Activated gamma-delta T cell treated with Interleukin-2 at 50 U/mL for 16 hours (primary cell): ENCODE measurements around the gene SLC5A11.
"Not testable (repeated sequence)": the region's sequence is repeated elsewhere in the genome, so short reads cannot be mapped to it uniquely, and the experiment has no call there.

Experiments used
- DNase-seq: peaks from one replicate; pipeline ENCODE4 v3.0.0-alpha.2; 2020

SLC5A11 gene

GRCh38 chr16:24837969-24838368 lies 7.8 kb upstream of the SLC5A11 start:
- DNase-seq, result no peak

GRCh38 chr16:24838554-24839266 lies 7.1 kb upstream of the SLC5A11 start:
- no peak for DNase-seq

- no peak for DNase-seq
Observed at GRCh38 chr16:24839347-24839972, 6.3 kb upstream of the SLC5A11 start.

- no peak for DNase-seq
Observed at GRCh38 chr16:24841291-24841690, 4.5 kb upstream of the SLC5A11 start.

- DNase-seq, result no peak
Observed at GRCh38 chr16:24844101-24845030, 1.4 kb upstream of the SLC5A11 start.

GRCh38 chr16:24845031-24845365 lies 765 bp upstream of the SLC5A11 start:
- DNase-seq, result not testable (repeated sequence)

GRCh38 chr16:24846548-24847357 lies 990 bp downstream of the SLC5A11 start:
- no peak for DNase-seq

- no peak for DNase-seq
Observed at GRCh38 chr16:24847358-24847664, 1.5 kb downstream of the SLC5A11 start.

- no peak for DNase-seq
Observed at GRCh38 chr16:24848065-24848464, 2.3 kb downstream of the SLC5A11 start.

- DNase-seq, result no peak
Observed at GRCh38 chr16:24849641-24850040, 3.9 kb downstream of the SLC5A11 start.

GRCh38 chr16:24850289-24850938 lies 4.7 kb downstream of the SLC5A11 start:
- DNase-seq, result no peak

GRCh38 chr16:24851700-24852099 lies 5.9 kb downstream of the SLC5A11 start:
- DNase-seq, result no peak

GRCh38 chr16:24852281-24852721 lies 6.5 kb downstream of the SLC5A11 start:
- DNase-seq, result no peak

- no peak for DNase-seq
Observed at GRCh38 chr16:24853169-24853824, 7.5 kb downstream of the SLC5A11 start.

- DNase-seq, result no peak
Observed at GRCh38 chr16:24853830-24854229, 8.1 kb downstream of the SLC5A11 start.

GRCh38 chr16:24854607-24855171 lies 8.9 kb downstream of the SLC5A11 start:
- no peak for DNase-seq

- DNase-seq, result no peak
Observed at GRCh38 chr16:24855678-24856077, 9.9 kb downstream of the SLC5A11 start.

GRCh38 chr16:24856871-24857270 lies 11.1 kb downstream of the SLC5A11 start:
- not testable (repeated sequence) for DNase-seq

- peak; percentile 24 for DNase-seq
Observed at GRCh38 chr16:24858219-24859041, 12.7 kb downstream of the SLC5A11 start.

GRCh38 chr16:24861461-24861860 lies 15.7 kb downstream of the SLC5A11 start:
- DNase-seq, result no peak
